Upper lobe of right lung (tissue), 1 donor: ENCODE measurements around the gene FOXR1. TPM values are rescaled to one million over a fixed set of nuclear protein-coding genes. Genes with fewer than 3 reads are reported as not detected.
"Not testable (repeated sequence)": the region's sequence is repeated elsewhere in the genome, so short reads cannot be mapped to it uniquely, and the experiment has no call there.

Experiments used
- ATAC-seq: fragments of 200-7000 bp; cut with Tn5 transposase; one replicate; pipeline ENCODE4 v1.9.1; 2020; ENCODE audit warnings: mild to moderate bottlenecking, moderate library complexity
- DNase-seq: peaks from one replicate; pipeline ENCODE4 v3.0.0-alpha.2; 2020
- H3K27ac ChIP-seq: fragments of 200-600 bp; one replicate; pipeline ENCODE4 v1.8.0; 2022
- H3K27me3 ChIP-seq: fragments of 200-600 bp; one replicate; pipeline ENCODE4 v1.8.0; 2022; ENCODE audit warnings: mild to moderate bottlenecking
- H3K36me3 ChIP-seq: fragments of 200-600 bp; one replicate; pipeline ENCODE4 v1.8.0; 2022
- H3K4me1 ChIP-seq: fragments of 200-600 bp; one replicate; pipeline ENCODE4 v1.8.0; 2022
- H3K4me3 ChIP-seq: fragments of 200-600 bp; one replicate; pipeline ENCODE4 v1.8.0; 2022; ENCODE audit warnings: mild to moderate bottlenecking
- H3K9me3 ChIP-seq: fragments of 200-600 bp; one replicate; pipeline ENCODE4 v1.8.0; 2022
- CTCF ChIP-seq: fragments of 200-600 bp; IDR thresholded peaks from one replicate; pipeline ENCODE4 v1.8.0; 2022; ENCODE audit warnings: antibody characterized with exemption
- intact Hi-C: fragments of 100-400 bp; cut with DNase I; formaldehyde crosslinking; loops from one replicate; pipeline ENCODE4 v1.11.0; 2022
- total RNA-seq: library from RNA; stranded (reverse); fragmentation: NEBNext Ultra II Directional; extraction: Animal tissue kit (Norgen Biotek cat#: 25700); gene quantifications from one replicate; pipeline ENCODE4 v1.2.1, GENCODE V29; 2021
- donor health status: DM: no; HTN: yes; CAD: no; lungs with severe emphysema.

The FOXR1 gene
- total RNA-seq, 1 donor from 2014 or later = not detected

- TF ChIP-seq CTCF = no peak
- no peaks in the 10 kb centered on the region for H3K27me3 ChIP-seq
Measured at GRCh38 chr11:119016216-119017009, 44.9 kb downstream of the FOXR1 start.

GRCh38 chr11:119017377-119017776 is 45.8 kb downstream of the FOXR1 start:
- peak overlapping the region; percentile 96 for H3K27ac ChIP-seq
- H3K27me3 ChIP-seq, intact Hi-C loops, DNase-seq, H3K9me3 ChIP-seq, ATAC-seq: not testable (repeated sequence)
- peak overlapping the region; percentile 91 for H3K4me3 ChIP-seq
- H3K36me3 ChIP-seq = peaks cover 62% of the 10 kb centered on the region
- peaks cover 34% of the 10 kb centered on the region for H3K4me1 ChIP-seq

More at GRCh38 chr11:119016216-119017009, 44.9 kb downstream of the FOXR1 start:
- intact Hi-C loops = no loop called here
- peak overlapping the region; percentile 91 for H3K4me3 ChIP-seq
- H3K9me3 ChIP-seq = no peaks in the 10 kb centered on the region
- ATAC-seq (no peak), DNase-seq (no peak)
- H3K4me1 ChIP-seq = peaks cover 34% of the 10 kb centered on the region
- H3K36me3 ChIP-seq = peaks cover 62% of the 10 kb centered on the region
- no peak overlapping the region for H3K27ac ChIP-seq

GRCh38 chr11:119018074-119018938 is 46.7 kb downstream of the FOXR1 start, which contains the start of the genes RPS25 and TRAPPC4:
RPS25 (minus strand) TSS chr11:119018343; CDS start chr11:119018284, 59 bp downstream.
TRAPPC4 (plus strand) TSS chr11:119018766; CDS start chr11:119018796, 30 bp downstream.
- Histone ChIP-seq H3K4me1 (peaks cover 37% of the 10 kb centered on the region), H3K36me3 (peaks cover 62% of the 10 kb centered on the region), H3K4me3 (peak within 1 kb of the TSS; percentile 91), H3K9me3 (no peaks in the 10 kb centered on the region), H3K27ac (peak within 1 kb of the TSS; percentile 96), H3K27me3 (no peaks in the 10 kb centered on the region)
- no peak for TF ChIP-seq CTCF
- ATAC-seq (peak; percentile 97), DNase-seq (peak; percentile 98)
- intact Hi-C loops = no loop called here

- intact Hi-C loops = no loop called here
- peak overlapping the region; percentile 91 for H3K4me3 ChIP-seq
- no peak for DNase-seq
- H3K27me3 ChIP-seq = no peaks in the 10 kb centered on the region
- H3K9me3 ChIP-seq = no peaks in the 10 kb centered on the region
- ATAC-seq = no peak
- no peak overlapping the region for H3K27ac ChIP-seq
- H3K4me1 ChIP-seq = peaks cover 51% of the 10 kb centered on the region
- peaks cover 64% of the 10 kb centered on the region for H3K36me3 ChIP-seq
- TF ChIP-seq CTCF = no peak
Measured at GRCh38 chr11:119019996-119020395, 48.4 kb downstream of the FOXR1 start.

GRCh38 chr11:119021631-119022030 is 50.1 kb downstream of the FOXR1 start:
- no peak for ATAC-seq

More at GRCh38 chr11:119021631-119022030, 50.1 kb downstream of the FOXR1 start:
- no peak for TF ChIP-seq CTCF
- H3K27me3 ChIP-seq = no peaks in the 10 kb centered on the region
- H3K4me3 ChIP-seq = no peak overlapping the region
- no peak overlapping the region for H3K27ac ChIP-seq
- peaks cover 58% of the 10 kb centered on the region for H3K36me3 ChIP-seq
- no peak for DNase-seq
- no peaks in the 10 kb centered on the region for H3K9me3 ChIP-seq
- intact Hi-C loops = no loop called here
- H3K4me1 ChIP-seq = peaks cover 44% of the 10 kb centered on the region
